Non-pigmented ciliary epithelial cell (primary cell): ENCODE results near the gene ITIH2.
"Not testable (repeated sequence)": the region's sequence is repeated elsewhere in the genome, so short reads cannot be mapped to it uniquely, and the experiment has no call there.

Experiments
- DNase-seq: peaks from one replicate; pipeline ENCODE4 v3.0.0-alpha.2; 2010; ENCODE audit warnings: low read depth

Gene ITIH2

GRCh38 chr10:7697426-7697825 is 5.7 kb upstream of the ITIH2 start:
- no peak for DNase-seq

- DNase-seq = no peak
These were observed 2.5 kb upstream of the ITIH2 start for GRCh38 chr10:7700577-7701125.

GRCh38 chr10:7701158-7701742 is 1.9 kb upstream of the ITIH2 start:
- no peak for DNase-seq

- DNase-seq = no peak
These were observed 766 bp upstream of the ITIH2 start for GRCh38 chr10:7702288-7702812.

- no peak for DNase-seq
These were observed 1.2 kb downstream of the ITIH2 start for GRCh38 chr10:7704071-7705016.

GRCh38 chr10:7705341-7705740 is 2.2 kb downstream of the ITIH2 start:
- no peak for DNase-seq

GRCh38 chr10:7706534-7707073 is 3.5 kb downstream of the ITIH2 start:
- no peak for DNase-seq

- DNase-seq = no peak
These were observed 4.0 kb downstream of the ITIH2 start for GRCh38 chr10:7707102-7707501.

- no peak for DNase-seq
These were observed 4.9 kb downstream of the ITIH2 start for GRCh38 chr10:7707858-7708622.

GRCh38 chr10:7708832-7709231 is 5.7 kb downstream of the ITIH2 start:
- DNase-seq = no peak

GRCh38 chr10:7710446-7710845 is 7.3 kb downstream of the ITIH2 start:
- DNase-seq = no peak

- not testable (repeated sequence) for DNase-seq
These were observed 8.0 kb downstream of the ITIH2 start for GRCh38 chr10:7711075-7711474.

GRCh38 chr10:7715515-7715914 is 12.4 kb downstream of the ITIH2 start:
- DNase-seq = no peak

- no peak for DNase-seq
These were observed 14.7 kb downstream of the ITIH2 start for GRCh38 chr10:7717767-7718166.

- DNase-seq = no peak
These were observed 15.6 kb downstream of the ITIH2 start for GRCh38 chr10:7718685-7719084.

- no peak for DNase-seq
These were observed 17.4 kb downstream of the ITIH2 start for GRCh38 chr10:7720478-7720877.

GRCh38 chr10:7722927-7723529 is 19.9 kb downstream of the ITIH2 start:
- no peak for DNase-seq

GRCh38 chr10:7734821-7735220 is 31.7 kb downstream of the ITIH2 start:
- no peak for DNase-seq

- no peak for DNase-seq
These were observed 35.7 kb downstream of the ITIH2 start for GRCh38 chr10:7738536-7739407.

- no peak for DNase-seq
These were observed 41.2 kb downstream of the ITIH2 start for GRCh38 chr10:7744307-7744706.
